NCI-H345 treated with DMSO at 0.1 percent for 48 hours (cell line): Measurements from ENCODE around the gene PCSK6.
A peak's percentile ranks its signal among the peaks of the same experiment; 100 is the strongest.

Experiments used
- DNase-seq: peaks from one replicate; lab custom pipeline; 2025; ENCODE audit not compliant: unreplicated experiment; lab: John Stamatoyannopoulos, UW

PCSK6 gene

GRCh38 chr15:101315736-101316135 lies 173.8 kb downstream of the PCSK6 start:
- no peak for DNase-seq

GRCh38 chr15:101314336-101315125 lies 175.0 kb downstream of the PCSK6 start:
- no peak for DNase-seq

DNA sequence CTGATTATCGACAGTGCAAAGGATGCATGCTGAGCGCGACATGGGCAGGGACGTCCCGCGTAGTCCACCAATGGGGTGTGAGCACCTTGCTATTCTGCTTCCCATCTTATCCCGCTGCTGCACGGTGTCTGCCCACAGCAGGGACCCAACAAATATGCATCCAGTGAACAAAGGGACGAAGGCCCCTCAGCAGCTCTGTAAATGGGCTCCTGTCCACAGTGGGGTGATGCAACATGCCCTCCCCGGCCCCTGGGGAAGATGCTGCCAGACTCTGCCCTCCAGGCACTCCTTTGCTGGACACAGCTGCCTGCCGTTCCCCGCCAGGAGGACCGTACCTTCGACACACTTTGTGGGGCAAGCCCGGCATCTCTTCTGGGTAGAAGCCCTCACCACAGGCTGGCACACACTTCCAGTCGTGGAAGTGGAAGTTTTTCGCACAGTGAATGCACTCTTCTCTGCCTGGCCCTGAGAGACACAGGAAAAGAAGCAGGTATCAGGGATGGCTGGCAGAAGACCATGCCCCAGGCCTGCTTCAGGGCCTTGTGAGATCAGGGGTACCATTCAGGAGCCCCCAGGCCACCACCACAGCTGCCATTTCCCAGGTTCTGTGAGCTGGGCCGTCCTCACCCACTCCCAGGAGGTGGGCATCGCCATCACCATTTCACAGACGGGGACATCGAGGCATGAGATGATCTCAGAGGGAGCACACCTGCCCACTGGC lies 176.3 kb downstream of the PCSK6 start:
- DNase-seq = no peak

- no peak for DNase-seq
These were observed 179.0 kb downstream of the PCSK6 start for GRCh38 chr15:101310508-101310907.

GRCh38 chr15:101310161-101310480 lies 179.4 kb downstream of the PCSK6 start:
- DNase-seq = no peak

DNA sequence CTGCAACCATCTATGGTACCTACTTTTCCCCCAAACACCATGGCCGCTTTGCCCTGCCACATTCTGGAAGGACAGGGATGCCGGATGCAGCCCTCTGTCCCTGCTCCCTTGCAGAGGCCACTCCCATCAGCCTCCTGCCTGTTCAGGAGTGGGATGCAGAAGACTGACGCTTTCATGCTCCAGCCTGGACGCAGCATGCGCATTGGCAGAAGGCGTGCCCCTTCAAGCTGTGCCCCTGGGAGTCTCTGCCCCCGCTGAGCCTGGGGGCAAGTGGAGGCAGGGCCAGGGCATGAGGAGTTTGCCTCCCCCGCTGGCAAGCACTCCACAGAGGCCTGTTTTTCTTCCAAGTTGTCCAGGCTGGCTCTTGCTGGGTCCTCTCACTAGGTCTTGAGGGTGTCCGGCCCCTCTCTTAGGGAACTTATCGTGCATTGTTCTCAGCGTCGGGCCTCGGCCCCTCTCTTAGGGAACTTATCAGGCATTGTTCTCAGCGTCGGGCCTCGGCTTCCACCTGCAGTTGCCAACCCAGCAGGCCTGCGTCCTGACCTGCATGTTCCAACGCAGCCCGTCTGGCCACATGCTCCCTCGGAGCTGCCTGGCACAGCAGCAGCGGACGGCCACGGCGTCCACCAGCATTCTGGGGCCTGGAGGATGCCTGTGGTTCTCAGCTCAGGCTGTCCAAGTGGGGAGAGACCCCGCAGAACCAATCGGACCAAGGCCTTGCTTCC lies 179.9 kb downstream of the PCSK6 start:
- DNase-seq = peak; percentile 40

DNA sequence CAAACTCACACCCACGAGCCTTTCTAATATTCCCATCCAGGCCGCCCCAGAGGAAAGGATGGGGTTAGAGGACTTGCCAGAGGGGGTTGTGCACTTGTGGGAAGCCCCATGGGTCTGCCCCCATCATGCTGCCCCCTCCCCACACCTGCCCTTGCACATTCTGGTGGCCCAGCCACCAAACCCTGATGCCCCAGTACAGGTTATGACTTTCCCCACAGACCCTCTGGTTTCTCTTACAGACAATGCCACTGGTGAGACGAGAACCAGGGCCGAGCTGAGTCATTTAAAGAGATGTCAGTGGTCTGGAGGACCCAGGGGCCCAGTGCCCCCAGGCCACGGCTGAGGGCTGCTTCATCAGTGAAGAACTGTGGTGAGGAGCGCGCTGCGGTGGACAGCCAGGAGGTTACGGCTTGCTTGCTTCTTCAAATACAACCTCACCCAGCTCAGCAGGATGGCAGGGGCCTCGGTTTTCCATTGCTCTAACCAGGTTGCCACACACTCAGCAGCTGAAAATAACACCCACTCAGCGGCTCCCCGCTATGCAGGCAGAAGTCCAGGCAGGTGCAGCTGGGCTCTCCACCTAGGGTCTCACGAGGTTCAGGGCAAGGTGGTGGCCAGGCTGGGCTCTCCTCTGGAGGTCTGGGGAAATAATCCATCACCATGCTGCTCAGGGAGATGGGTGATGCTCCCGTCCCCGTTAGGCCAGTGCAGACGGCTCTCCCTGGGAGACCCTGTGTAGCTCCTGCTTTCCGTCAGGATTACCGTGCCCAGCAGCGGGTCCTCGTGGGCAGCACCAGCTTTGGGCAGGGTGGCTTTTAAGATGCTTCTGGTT lies 180.7 kb downstream of the PCSK6 start:
- peak; percentile 64 for DNase-seq

GRCh38 chr15:101307897-101308603 lies 181.5 kb downstream of the PCSK6 start:
- DNase-seq = no peak

GRCh38 chr15:101307048-101307896 lies 182.2 kb downstream of the PCSK6 start:
- peak; percentile 65 for DNase-seq

DNA sequence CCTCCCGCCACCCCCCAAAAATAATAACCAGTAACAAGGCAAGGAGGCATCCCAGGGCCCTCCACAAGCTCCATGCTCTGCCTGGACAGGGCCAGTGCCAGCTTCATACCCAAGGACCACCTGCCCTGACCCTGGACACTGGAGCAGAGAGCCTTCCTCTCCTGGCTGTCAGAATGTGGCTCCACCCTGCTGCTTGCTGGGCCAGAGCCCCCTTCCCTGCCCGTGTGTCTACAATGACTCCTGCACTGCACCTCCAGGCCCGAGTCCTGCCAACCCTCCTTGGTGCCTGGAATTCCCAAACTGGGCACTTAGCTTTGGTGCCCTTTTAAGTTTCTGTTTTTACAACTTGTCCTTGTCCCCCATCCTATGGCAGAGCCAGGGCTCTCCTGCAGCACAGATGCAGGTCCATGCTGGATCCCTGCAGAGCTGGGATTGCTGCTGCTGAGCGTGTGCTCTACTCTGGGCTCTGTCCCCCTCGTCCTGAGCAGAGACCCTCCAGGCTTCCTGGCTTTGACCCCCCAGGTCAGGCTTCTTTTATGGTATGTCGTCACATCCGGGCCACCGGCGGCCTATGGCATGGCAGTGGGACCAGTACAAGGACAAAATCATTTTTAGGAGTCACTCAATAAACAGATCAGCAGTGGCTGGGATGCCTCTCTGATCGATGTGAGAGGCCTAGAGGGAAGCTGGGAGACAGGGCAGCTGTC lies 183.0 kb downstream of the PCSK6 start:
- DNase-seq = no peak

DNA sequence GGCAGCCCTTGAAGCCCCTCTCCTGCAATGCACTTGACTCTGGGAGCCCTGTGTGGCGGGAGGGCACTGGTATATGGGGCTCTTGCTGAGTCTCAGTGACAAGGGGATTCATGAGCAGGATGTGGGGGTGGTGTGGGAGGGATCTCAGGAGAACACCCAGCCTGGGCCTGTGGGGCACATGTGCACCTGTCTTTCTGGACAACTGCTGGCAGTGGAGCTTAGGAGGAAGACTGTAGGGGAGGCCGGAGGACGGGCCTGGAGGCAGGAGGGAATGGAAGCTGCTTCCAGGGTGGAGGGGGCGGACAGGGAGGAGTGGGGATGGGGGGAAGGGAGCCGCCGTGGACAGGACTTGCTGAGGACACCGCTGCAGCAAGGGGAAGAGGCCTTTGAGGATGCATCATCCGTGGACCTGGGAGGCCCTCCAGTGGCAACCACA lies 183.7 kb downstream of the PCSK6 start:
- DNase-seq = no peak

DNA sequence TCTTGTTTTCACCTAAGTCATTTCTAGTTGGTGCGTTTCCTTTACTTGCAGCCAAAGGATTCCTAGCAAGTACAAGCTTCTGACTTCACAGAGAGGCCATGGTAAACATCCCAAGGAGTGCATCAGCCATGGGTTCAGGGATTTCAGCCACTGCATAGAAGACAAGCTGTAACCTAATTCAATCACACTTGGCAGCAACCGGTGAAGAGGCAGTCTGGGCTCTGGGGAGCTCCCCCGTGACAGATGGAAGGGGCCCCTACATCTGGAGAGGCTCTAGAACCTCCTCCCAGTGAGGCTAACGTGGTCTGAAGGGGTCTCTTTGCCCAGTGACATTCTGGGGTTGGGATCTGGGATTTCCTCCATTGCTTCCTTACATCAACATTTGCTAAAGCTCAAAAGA lies 186.1 kb downstream of the PCSK6 start:
- no peak for DNase-seq

DNA sequence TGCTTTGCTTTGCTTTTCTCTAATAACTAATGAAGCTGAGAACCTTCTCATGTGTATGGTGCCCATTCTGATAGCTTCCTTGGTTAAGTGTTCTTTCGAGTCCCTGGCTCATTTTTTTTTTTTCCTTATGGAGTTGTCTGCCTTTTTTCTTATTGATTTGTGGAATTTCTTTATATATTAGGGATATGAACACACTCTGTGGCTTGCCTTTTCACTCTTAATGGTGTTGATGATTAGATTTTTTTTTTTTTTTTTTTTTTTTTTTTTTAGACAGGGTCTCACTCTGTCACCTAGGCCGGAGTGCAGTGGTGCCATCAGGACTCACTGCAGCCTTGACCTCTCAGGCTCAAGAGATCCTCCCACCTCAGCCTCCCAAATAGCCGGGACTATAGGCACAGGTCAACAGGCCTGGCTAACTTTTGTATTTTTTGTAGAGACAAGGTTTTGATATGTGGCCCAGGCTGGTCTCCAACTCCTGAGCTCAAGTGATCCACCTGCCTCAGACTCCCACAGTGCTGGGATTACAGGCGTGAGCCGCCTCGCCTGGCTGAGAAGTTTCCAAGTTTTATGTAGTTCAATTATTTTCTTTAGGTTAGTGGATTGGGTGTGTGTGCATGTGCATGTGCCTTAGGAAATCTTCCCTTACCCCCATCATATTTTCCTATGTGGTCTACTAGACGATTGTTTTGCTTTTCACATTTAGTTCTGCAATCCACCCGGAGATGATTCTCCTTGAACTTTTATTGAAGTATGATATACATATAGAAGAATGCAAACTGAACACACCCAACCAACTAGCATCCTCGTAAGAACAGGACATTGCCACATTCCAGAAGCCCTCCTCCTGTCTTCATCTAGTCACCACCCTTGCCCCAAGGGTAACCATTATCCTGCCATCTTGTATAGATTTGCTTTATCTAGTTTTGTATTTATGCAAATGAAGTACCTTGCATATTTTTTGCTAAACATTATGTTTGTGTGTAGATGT lies 192.8 kb downstream of the PCSK6 start:
- DNase-seq = no peak

DNA sequence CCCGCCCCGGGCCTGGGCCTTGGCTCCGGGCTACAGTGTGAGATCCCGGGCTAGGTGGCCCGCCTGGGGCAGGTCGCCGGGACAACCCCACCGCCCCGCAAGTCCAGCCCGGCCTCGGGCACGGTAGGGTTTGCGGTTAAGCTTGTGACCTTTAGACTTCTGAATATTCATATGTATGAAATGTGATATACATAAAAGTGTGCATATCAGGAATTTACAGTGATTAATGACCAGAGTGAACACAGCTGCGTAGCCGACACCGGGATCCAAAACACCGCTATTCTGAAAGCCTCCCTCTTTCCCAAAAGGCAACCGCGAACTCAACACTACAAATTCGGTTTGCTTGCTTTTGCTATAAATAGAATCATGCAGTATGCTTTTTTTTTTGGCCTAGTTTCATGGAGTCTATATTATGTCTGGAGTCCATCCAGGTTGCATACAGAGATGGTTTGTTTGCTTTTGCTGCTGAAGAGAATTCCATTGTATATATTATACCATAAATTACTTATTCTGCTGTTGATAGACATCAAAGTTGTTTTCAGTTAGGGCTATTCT lies 193.8 kb downstream of the PCSK6 start:
- no peak for DNase-seq

- peak; percentile 64 for DNase-seq
These were observed 194.5 kb downstream of the PCSK6 start, which contains the start of gene SNRPA1 for GRCh38 chr15:101294731-101295606. SNRPA1 (minus strand) TSS chr15:101295248; CDS start chr15:101295178, 70 bp downstream.

GRCh38 chr15:101293122-101293521 lies 196.4 kb downstream of the PCSK6 start:
- DNase-seq = no peak
